Astrocyte of the cerebellum (primary cell): ENCODE results near the gene STX16.

Experiments
- DNase-seq: peaks from one replicate; pipeline ENCODE4 v3.0.0-alpha.2; 2011; ENCODE audit warnings: low read depth
- H3K4me3 ChIP-seq: 2 replicates; pipeline ENCODE4 v1.5.1; 2011; ENCODE audit warnings: mild to moderate bottlenecking, low read depth, low read length, moderate library complexity
- in situ Hi-C: cut with HindIII; loops from 2 replicates; pipeline ENCODE4 v1.10.0; 2017; ENCODE audit warnings: low sequenced_read_pairs
- TF ChIP-seq, protein P1 (sequence below): IDR thresholded peaks from 2 replicates; pipeline ENCODE4 v1.5.1; 2012; ENCODE audit warnings: low read length, low read depth, moderate library complexity, mild to moderate bottlenecking; ENCODE audit errors: missing control alignments

Gene STX16, protein sequence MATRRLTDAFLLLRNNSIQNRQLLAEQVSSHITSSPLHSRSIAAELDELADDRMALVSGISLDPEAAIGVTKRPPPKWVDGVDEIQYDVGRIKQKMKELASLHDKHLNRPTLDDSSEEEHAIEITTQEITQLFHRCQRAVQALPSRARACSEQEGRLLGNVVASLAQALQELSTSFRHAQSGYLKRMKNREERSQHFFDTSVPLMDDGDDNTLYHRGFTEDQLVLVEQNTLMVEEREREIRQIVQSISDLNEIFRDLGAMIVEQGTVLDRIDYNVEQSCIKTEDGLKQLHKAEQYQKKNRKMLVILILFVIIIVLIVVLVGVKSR

DNA sequence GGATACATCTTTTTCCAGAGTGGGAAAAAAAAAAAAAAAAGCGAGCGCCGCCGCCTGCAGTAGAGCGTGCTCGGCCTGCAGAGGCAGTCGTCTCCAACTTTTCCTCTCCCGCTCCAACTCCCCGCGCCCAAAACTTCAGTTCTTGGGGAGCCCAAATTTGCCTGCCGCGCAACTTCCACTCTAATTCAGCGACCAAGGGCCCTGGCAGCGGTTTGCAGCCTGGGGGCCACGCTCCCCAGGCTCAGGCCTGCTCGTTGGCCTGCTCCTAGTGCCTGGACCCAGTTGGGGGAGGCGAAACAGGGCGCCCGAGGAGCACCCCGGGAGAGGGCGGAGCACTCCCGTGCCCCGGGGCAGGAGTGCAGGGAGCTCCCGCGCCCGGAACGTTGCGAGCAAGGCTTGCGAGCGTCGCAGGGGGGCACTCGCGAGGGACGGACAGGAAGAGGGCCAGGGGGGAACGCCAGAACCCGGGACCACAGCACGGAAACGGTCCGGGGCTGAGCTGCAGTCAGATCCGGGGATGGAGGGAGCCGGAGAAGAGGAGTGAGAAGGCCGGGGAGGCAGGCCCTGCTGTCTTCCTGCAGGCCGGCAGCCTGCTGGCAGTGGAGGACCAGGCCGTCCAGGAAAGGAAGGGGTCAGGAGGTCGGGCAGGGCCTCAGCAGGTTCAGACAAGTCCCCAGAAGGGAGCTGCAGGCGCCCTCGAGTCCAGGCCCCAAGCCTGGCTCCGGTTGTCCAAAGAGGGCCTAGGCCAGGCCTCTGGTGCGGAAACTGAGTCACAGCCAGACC is at the start of gene STX16:
TSS of gene STX16 (plus strand) at position 508 of the 783 bp plus-strand sequence. CDS start 724 bp downstream, outside the sequence.
- in situ Hi-C loops, result loop anchor here (5.0 kb wide), 1 partner anchor 419 kb away; no protein-coding TSS in a partner anchor
- peak within 1 kb of the TSS; percentile 81 for H3K4me3 ChIP-seq
- DNase-seq, result peak; percentile 75
- TF ChIP-seq, protein P1, sequence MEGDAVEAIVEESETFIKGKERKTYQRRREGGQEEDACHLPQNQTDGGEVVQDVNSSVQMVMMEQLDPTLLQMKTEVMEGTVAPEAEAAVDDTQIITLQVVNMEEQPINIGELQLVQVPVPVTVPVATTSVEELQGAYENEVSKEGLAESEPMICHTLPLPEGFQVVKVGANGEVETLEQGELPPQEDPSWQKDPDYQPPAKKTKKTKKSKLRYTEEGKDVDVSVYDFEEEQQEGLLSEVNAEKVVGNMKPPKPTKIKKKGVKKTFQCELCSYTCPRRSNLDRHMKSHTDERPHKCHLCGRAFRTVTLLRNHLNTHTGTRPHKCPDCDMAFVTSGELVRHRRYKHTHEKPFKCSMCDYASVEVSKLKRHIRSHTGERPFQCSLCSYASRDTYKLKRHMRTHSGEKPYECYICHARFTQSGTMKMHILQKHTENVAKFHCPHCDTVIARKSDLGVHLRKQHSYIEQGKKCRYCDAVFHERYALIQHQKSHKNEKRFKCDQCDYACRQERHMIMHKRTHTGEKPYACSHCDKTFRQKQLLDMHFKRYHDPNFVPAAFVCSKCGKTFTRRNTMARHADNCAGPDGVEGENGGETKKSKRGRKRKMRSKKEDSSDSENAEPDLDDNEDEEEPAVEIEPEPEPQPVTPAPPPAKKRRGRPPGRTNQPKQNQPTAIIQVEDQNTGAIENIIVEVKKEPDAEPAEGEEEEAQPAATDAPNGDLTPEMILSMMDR, result no peak

DNA sequence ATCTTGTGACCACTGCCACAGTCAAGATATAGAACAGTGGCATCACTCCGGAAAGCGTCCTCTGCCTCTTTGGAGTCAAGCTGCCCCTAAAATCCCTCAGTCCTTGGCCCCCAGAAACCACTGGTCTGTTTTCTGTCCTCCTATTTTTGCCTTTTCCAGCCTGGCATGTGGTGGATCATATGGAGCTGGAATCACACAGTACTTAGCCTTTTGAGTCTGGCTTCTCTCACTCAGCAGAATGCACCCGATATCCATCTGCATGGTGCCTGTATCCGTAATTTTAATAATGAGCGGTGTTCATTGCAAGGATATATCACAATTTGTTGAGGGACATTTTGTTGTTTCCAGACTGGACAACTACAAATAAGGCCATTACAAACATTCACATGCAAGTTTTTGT is 49.0 kb upstream of the STX16 start:
- no peak for DNase-seq
- in situ Hi-C loops, result no loop called here
- TF ChIP-seq, protein P1, result no peak
- H3K4me3 ChIP-seq, result no peak overlapping the region

- H3K4me3 ChIP-seq, result no peak overlapping the region
- DNase-seq, result no peak
- TF ChIP-seq, protein P1, result no peak
- in situ Hi-C loops, result no loop called here
These were observed 47.4 kb upstream of the STX16 start for GRCh38 chr20:58603721-58604120.

DNA sequence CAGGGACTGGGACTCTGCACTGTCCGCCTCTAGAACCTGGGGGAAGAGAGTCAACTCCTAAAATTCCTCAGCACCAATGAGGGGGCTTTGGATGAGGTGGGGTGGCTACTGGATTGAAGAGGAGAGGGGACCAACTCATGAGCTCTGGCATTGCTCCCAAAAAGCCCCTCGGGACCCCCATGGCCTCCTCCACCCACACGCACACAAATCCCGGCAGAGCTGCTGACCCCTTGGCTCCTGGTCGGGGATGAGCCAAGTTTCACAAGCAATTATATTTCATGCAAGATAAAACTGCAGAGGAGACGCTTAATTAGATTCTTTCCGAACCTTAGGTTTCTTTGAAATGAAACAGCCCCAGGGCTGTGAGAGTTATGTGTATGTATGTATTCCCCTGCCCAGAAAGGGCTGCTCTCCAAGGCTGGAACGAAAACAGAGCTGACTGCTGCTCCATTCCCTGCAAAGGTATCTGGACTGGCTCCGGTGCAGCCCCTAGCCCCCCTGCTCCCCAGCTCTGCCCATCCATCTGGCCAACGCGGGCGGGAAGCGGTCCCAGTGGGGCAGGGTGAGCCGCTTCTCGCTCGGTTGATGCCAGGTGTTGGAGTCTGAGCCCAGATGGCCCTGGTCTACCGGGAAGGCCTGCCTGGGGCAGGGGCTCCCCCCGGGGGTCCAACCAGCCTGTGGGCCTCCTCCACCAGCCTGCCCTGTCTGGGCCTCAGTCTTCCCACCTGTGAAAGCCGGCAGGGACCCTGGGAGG is 46.8 kb upstream of the STX16 start:
- H3K4me3 ChIP-seq, result no peak overlapping the region
- no peak for DNase-seq
- TF ChIP-seq, protein P1, result no peak
- in situ Hi-C loops, result no loop called here

DNA sequence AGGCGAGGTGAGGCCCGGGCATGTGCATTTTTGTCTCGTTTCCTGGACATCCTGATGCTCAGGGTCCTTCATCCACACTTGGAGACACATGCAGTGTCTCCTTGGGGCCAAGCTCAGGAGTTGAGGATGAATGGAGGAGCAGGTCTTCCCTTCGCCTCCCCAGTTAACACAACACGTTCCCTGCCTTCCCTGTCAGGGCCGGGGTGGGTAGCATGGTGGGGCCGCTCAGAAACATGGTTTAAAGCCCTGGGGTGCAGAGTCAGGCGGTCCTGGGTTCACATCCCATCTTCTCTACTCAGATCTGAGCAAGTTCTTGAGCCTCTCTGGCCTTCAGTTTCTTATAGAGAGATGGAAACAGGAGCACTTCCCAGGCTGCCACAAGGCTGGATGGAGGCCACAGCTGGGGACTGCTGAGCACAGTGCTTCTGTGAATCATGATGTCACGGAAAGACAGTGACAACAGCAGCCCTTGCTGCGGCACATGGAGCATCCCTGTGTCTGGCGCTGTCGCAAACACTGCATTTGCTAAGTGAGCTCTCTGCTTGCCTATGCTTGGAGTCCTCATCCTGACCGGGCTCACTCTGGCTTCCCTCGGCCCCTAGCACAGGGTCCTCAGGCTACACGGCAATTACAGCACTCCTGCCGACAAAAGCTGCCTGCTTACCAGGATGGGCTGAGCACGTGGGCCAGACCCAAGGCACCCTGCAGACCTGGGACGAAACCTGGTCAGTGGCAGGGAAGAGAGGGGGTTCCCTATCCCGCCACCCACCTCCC is 45.6 kb upstream of the STX16 start:
- no peak overlapping the region for H3K4me3 ChIP-seq
- TF ChIP-seq, protein P1, result no peak
- no peak for DNase-seq
- in situ Hi-C loops, result loop anchor here (5.0 kb wide), 1 partner anchor 103 kb away; no protein-coding TSS in a partner anchor
